G401 (cell line): ENCODE results near the gene ZNF723. TPM values are rescaled to one million over a fixed set of nuclear protein-coding genes. Genes with fewer than 3 reads are reported as not detected.
"Not testable (repeated sequence)": the region's sequence is repeated elsewhere in the genome, so short reads cannot be mapped to it uniquely, and the experiment has no call there.

ENCODE experiments used
- DNase-seq: peaks from one replicate; pipeline ENCODE4 v3.0.0-alpha.2; 2015; ENCODE audit warnings: low spot score
- in situ Hi-C: cut with HindIII; loops from 2 replicates; pipeline ENCODE4 v1.10.0; 2016; ENCODE audit warnings: low sequenced_read_pairs, mixed read lengths
- total RNA-seq: library from RNA; depleted of rRNA; stranded (reverse); fragments of >200 nt; shearing (Covaris generic); gene quantifications from 2 replicates; pipeline ENCODE4 v1.2.3, GENCODE V29; 2014; rRNA removed

ZNF723 gene
- total RNA-seq, result not detected in 2 replicates

GRCh38 chr19:22832031-22832762, at the start of gene ZNF723:
ZNF723 (plus strand) TSS chr19:22832291; CDS start chr19:22832380, 89 bp downstream.
- in situ Hi-C loops, result no loop called here

DNA sequence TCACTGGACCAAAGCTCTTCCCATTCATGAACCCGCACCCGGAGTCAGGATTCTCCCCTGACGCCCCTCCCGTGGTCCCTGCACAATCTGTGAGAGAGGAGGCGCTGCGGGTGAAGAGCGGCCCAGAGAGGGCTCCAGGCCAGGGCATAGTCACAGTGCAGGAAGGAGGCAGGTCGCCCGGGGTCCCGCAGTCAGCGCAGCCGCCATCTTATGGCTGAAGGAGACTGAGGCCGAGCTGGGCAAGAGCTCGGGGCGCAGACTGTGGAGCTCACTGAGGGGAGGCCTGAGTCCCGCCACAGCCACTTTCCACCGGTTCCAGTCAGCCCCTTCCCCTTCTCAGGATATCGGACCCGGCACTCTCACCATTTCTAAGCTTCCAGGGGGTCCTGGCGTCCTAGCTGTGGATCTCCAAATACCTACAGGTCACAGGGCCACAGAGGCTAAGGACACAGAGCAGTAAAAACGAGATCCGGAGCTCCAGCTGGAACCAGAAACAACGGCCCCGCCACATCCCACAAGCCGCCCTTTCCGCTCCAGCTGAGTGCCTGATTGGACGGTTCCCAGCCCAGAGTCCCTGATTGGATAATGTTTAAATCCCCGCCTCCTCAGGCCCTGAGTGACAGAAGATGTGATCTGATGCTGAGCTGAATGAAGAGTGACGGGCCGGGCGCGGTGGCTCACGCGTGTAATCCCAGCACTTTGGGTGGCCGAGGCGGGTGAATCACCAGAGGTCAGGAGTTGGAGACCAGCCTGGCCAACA, 48.3 kb upstream of the ZNF723 start, which contains the start of gene ZNF99:
Gene ZNF99 (minus strand): TSS at position 501 of the 760 bp plus-strand sequence. CDS start 135 bp downstream, at position 366.
- DNase-seq, result peak; percentile 38
- in situ Hi-C loops, result no loop called here

More at GRCh38 chr19:22832031-22832762, at the start of gene ZNF723:
- no peak for DNase-seq

DNA sequence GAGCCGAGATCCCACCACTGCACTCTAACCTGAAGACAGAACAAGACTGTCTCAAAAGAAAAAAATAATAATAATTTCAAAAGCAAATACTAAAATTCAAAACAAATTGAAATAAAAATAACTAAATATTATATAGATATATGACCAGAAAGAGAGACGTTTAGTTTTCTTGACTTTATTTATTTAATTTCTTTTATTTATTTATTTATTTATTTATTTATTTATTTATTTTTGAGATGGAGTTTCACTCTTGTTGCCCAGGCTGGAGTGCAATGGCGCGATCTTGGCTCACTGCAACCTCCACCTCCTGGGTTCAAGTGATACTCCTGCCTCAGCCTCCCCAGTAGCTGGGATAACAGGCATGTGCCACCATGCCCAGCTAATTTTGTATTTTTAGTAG, 39.2 kb upstream of the ZNF723 start:
- in situ Hi-C loops, DNase-seq: not testable (repeated sequence)

GRCh38 chr19:22797040-22797439, 35.1 kb upstream of the ZNF723 start:
- DNase-seq, result no peak
- in situ Hi-C loops, result no loop called here

GRCh38 chr19:22806418-22806817, 25.7 kb upstream of the ZNF723 start:
- no peak for DNase-seq
- in situ Hi-C loops, result no loop called here

- no peak for DNase-seq
- in situ Hi-C loops, result no loop called here
Observed at GRCh38 chr19:22807061-22807835, 24.8 kb upstream of the ZNF723 start.

DNA sequence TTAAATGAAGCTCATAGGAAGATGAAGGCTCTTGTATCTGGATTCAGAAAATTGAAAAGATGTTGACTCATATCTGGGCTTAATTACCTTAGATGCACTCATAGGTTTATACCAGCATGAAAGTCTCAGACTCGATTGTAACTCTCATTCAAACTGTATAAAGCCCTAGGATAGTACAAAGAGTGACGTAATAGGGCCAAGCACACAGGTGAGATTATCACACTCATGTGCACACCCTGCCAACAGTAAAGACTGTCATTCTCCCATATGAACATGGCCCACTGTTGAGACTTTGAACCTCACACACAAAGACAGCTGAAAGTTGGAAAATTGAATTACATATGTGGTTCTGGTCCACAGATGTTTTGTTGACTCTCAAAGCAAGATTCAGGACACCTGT, 18.0 kb upstream of the ZNF723 start:
- no peak for DNase-seq
- in situ Hi-C loops, result no loop called here

- in situ Hi-C loops, result no loop called here
Observed at GRCh38 chr19:22831211-22831610, 880 bp upstream of the ZNF723 start.

DNA sequence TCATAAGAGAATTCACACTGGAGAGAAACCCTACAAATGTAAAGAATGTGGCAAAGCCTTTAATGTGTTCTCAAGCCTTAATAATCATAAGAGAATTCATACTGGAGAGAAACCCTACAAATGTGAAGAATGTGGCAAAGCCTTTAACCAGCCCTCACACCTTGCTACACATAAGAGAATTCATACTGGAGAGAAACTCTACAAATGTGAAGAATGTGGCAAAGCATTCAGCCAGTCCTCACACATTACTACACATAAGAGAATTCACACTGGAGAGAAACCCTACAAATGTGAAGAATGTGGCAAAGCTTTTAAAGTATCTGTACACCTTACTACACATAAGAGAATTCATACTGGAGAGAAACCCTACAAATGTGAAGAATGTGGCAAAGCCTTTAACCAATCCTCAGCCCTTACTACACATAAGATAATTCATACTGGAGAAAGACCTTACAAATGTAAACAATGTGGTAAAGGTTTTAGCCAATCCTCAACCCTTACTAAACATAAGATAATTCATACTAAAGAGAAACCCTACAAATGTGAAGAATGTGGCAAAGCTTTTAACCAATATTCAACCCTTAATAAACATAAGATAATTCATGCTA, 25.7 kb downstream of the ZNF723 start:
- DNase-seq, in situ Hi-C loops: not testable (repeated sequence)

More at GRCh38 chr19:22831211-22831610, 880 bp upstream of the ZNF723 start:
- no peak for DNase-seq

GRCh38 chr19:22882797-22883196, 50.7 kb downstream of the ZNF723 start:
- in situ Hi-C loops, result no loop called here
- peak; percentile 40 for DNase-seq

DNA sequence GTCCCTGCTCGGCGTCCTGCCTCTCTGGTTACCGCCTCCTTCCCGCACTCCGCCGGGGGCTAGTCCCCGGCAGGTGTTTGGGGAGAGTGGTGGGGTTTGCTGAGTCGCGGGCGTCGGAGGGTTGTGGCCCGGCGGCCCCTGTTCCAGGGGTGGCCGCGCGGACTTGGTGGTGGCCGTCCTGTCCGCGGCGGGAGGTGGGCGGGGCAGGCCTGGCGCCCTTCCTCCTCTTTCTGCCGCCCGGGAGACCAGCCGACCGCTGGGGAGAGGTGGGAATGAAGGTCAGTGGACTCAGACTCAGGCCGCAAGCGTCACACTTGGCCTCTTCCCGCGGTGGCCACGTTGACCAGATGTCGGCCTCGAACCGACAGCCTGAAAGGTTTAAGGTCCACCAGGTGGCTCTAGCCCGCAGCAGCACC, 61.8 kb downstream of the ZNF723 start:
- no peak for DNase-seq
- in situ Hi-C loops, result no loop called here

DNA sequence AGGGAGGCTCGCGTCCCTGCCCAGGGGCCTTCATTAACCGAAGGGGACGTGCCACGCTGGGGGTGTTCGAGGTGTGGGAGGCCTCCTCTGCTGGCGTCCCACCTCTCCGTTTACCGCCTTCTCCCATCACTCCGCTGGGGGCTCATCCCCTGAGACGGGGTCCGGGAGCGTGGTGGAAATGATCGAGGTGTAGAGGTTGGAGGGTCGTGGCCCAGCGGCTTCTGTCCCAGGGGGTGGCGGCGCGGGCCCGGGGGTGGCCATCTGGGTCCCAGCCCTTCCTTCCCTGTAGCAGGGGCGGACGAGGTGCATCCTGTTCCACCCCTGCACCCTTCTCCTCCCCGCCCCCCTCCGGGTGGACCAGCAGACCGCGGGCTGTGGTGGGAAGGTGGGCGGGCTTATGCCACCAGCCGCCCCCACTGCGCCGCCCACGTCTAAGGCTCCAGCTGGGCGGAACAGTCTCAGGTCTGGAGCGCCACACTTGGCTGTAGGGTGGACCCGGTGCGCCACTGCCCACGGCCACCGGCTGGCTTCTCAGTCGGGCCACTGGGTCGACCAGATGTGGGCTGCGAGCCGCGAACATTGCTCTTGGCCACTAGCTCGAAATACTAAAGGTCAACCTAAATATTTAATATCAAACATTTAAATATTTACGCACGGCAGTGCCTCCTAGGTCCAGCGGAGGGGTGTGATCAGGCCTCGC, 69.5 kb downstream of the ZNF723 start:
- no peak for DNase-seq
- in situ Hi-C loops, result no loop called here

Other genes with a start within 250 kb of the ZNF723 start
- gene ZNF492, start 198.0 kb upstream of the ZNF723 start, total RNA-seq, result 0.25 and 1.9 TPM in 2 replicates
- gene ZNF99, start 48.1 kb upstream of the ZNF723 start, total RNA-seq, result not detected in 2 replicates
- not detected in 2 replicates for gene ZNF728, start 170.9 kb downstream of the ZNF723 start, total RNA-seq